GM18505 (cell line): ENCODE data around the gene SMIM43.
"Not testable (repeated sequence)": the region's sequence is repeated elsewhere in the genome, so short reads cannot be mapped to it uniquely, and the experiment has no call there.

ENCODE experiments used
- ATAC-seq: cut with Tn5 transposase; IDR thresholded peaks from one replicate; pipeline ENCODE4 v1.9.1; 2021; ENCODE audit not compliant: unreplicated experiment
- POLR2A ChIP-seq: IDR thresholded peaks from 4 replicates; pipeline ENCODE4 v1.6.1; 2011; ENCODE audit warnings: borderline replicate concordance; ENCODE audit not compliant: insufficient read depth, insufficient read length; ENCODE audit errors: extremely low read depth

The SMIM43 gene

DNA sequence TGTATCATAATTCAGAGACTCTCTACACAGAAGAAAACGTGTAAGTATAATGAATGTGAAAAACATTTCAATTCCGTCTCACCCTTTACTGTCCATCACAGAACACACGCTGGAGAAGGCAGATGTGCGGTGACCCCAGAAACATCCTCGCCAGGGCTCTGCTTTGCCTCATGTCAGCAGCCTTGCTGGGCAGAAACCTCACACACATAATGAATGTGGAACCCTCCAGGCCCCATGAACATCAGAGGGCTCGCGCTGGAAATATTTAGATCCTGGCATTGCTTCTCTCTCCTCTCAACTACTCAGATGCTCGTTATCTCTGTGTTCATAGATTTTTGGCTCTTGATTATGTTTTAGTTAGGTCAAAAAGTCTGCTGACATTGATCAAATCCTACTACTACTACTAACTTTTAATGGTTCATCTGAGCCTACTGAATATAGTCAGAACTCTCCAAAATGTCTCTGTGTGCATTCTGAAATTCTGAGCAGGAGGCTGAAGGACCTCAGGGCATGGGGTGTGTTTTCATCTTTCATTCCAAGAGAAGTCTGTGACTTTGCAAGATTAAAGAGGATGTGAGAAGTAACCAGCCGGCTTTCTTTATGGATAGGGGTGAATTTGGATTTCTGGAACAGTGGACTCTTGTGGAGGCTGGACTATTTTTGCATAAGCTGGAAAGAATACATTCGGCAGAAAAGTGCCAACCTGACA is 27.0 kb downstream of the SMIM43 start:
- no peak for TF ChIP-seq POLR2A
- ATAC-seq, result no peak

GRCh38 chr4:121736735-121737351 is 28.1 kb downstream of the SMIM43 start:
- no peak for ATAC-seq

GRCh38 chr4:121734571-121734970 is 30.4 kb downstream of the SMIM43 start:
- TF ChIP-seq POLR2A, result no peak
- no peak for ATAC-seq

More at GRCh38 chr4:121736735-121737351, 28.1 kb downstream of the SMIM43 start:
- TF ChIP-seq POLR2A, result no peak

DNA sequence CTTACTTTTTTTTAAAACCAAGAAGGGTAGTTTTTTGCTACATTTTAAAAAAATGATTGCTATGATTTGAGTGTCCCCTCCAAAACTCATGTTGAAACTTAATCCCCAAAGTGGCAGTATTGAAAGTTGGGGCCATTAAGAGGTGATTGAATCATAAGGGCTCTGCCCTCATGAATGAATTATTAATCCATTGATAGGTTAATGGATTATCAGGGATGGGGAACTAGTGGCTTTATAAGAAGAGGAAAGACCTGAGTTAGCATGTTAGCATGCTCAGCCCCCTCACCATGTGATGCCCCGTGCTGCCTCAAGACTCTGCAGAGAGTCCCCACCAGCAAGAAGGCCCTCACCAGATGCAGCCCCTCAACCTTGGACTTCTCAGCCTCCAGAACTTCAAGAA is 31.0 kb downstream of the SMIM43 start:
- TF ChIP-seq POLR2A, result no peak
- no peak for ATAC-seq

- ATAC-seq, result not testable (repeated sequence)
These were observed 35.2 kb downstream of the SMIM43 start for GRCh38 chr4:121729753-121730152.

DNA sequence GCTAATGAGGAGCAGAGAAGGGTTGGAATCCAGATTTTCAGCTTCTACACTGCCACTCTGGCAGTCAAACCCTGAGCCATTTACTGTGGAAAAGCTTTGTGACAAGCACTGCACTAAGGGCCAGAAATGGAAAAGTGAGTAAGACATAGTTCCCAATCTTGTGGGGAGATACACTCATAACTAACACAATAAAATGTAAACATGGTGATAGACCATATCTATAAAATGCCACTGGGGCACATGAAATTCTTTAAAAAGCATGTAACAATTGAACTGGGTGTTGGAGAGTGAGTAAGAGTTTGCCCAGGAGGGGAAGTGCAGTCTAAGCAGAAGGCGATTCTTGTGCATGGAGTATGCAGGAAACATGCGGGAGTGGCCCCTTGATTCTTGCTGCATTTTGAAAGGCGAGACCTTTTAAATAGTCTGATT is 36.2 kb downstream of the SMIM43 start:
- ATAC-seq, result no peak
- no peak for TF ChIP-seq POLR2A

GRCh38 chr4:121728066-121728465 is 36.9 kb downstream of the SMIM43 start:
- ATAC-seq, result no peak
- TF ChIP-seq POLR2A, result no peak

GRCh38 chr4:121726642-121727268 is 38.2 kb downstream of the SMIM43 start:
- TF ChIP-seq POLR2A, result no peak
- ATAC-seq, result peak; percentile 96

DNA sequence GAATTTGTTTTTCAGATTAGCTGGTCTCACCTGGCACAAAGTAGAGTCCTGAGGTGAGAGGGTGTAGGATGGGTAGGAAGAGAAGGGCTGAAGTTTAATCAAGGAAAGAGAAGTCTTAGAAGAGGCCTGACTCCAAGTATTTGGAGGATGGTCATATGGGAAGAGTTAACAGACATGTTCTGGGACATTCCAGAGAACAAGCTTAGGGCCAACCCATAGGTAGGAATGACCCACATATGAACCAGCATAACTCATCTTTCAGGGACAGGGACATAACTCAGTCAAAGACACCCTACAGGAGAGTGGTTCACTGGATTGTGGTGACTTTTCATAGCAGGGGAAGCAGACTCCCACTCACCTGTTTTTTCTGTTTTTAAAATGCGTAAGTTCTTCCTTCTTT is 40.3 kb downstream of the SMIM43 start:
- no peak for ATAC-seq
- no peak for TF ChIP-seq POLR2A

DNA sequence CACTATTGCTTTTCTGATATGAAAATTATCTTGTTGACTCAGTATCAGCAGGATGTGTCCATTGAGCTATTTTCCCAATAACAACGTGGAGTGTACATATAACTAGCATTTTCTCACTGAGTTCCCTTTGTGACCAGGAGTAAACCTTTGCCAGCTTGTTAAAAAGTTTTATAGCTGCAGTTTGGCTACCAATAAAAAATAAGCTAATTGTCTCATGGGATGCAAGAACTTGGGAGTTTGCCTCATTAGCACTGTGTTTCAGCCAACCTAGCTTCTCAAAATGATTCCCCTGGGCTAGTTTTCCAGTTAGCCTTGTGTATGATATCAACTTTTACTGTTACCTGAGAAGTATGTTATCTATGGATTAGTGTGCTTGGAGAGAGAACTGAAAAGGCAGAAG is 43.3 kb downstream of the SMIM43 start:
- ATAC-seq, result no peak
- TF ChIP-seq POLR2A, result no peak

DNA sequence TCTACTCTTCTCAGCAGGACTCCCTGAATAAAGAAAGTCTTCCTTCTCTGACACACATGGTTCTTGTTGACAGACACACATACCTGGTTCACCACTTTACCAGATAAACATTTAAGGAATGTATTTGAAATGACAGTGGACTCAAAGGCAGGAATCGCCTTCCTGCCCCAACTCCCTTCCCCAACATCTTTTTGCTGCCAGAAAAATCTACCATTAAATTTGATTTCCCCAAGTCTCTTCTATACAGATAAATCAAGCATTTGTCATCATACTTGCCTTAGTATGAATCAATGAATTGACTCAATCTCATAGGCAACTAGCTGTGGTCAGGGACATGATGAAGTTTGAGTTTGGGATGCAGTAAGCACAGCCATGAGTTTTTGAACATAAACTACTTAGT is 44.9 kb downstream of the SMIM43 start:
- no peak for TF ChIP-seq POLR2A
- ATAC-seq, result no peak

DNA sequence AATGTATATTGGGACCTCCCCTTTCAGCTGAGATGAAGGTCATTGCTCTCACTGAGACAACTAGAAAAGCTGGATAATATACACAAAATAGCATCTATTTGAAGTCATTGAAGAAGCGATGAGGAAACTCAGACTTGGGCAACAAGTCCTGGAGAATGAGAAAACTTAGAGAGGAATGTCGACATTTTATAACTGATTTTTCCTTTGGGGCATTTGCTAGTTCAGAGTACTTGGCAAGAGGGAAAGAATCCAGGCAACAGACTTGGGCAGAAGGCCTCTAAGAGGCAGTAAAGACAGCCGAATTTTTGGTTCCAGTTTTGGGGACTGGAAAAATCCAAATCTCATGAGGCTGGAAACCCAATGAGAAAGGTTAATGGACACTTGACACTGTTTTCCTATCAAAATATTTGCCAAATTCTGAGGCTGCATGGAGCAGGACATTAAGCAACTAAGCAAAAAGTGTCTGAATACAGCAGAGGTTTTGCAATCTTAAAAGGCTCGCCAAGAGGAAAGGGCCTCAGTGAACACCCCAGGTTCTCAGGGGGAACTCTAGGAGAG is 47.2 kb downstream of the SMIM43 start:
- no peak for TF ChIP-seq POLR2A
- no peak for ATAC-seq

DNA sequence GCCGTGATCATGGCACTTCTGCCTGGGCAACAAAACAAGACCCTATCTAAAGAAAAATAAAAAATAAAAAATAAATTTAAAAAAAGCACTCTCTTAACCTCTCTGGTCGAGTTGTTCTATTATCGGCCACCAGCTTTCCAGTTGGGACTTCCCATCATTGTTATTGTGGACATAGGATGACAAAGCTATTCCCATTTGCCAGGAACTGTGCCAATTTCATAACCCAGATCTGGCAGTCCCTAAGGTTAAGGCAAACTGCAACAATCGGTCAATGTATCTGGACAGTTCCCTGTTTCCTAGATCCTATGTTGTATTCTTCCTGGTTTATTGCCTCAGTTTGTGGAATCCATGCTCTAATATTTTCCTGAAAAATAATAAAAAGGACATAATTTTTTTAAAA is 50.4 kb downstream of the SMIM43 start:
- TF ChIP-seq POLR2A, result no peak
- no peak for ATAC-seq

DNA sequence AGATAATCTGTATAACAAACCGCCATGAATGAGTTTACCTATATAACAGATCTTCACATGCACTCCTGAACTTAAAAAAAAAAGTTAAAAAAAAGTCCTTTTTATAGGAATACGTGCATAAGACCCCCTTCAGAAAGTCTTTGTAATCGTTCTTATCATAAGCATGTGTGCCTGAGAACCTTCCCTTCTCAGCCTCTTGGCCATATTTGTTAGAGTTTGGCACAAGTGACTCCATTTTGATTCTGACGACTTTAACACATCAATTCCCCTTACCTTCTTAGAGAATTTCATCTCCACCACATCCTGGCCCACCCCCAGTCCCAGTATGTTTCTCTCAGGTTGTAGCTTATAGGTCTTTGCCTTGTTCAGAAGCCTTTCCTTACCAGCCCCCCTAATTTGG is 52.2 kb downstream of the SMIM43 start:
- ATAC-seq, result no peak
- TF ChIP-seq POLR2A, result no peak
